GM12892 (cell line): ENCODE data around the gene PRR14.

Source experiments
- POLR2A ChIP-seq: IDR thresholded peaks from 2 replicates; pipeline ENCODE4 v1.6.1; 2011; ENCODE audit warnings: low read depth, low read length, control low read depth
- POLR2AphosphoS5 ChIP-seq: IDR thresholded peaks from 2 replicates; pipeline ENCODE4 v1.6.1; 2011; ENCODE audit warnings: low read depth, low read length, control low read depth
- TAF1 ChIP-seq: IDR thresholded peaks from 2 replicates; pipeline ENCODE4 v1.6.1; 2011; ENCODE audit warnings: low read depth, mild to moderate bottlenecking, control low read depth, low read length, borderline replicate concordance

DNA sequence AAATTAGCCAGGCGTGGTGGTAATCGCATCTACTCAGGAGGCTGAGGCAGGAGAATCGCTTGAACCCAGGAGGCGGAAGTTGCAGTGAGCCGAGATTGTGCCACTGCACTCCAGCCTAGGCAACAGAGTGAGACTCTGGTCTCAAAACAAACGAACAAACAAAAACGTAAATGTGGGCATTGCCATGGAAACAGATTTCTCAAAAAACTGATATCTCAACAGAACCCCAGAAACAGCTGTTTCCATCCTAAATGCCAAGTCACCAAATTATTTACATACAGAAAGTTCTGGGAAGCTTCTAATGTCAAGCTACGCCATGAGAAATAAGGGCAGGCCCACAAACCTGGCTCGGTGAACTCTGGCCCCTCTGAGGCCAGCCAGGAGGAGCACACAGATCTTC is 24.5 kb upstream of the PRR14 start:
- TF ChIP-seq TAF1 (no peak), POLR2AphosphoS5 (no peak), POLR2A (no peak)
